ENCODE results near the gene SLC6A4. TPM values are rescaled to one million over a fixed set of nuclear protein-coding genes. Genes with fewer than 3 reads are reported as not detected.

The SLC6A4 gene
- polyA plus RNA-seq, 3 donors: not detected

DNA sequence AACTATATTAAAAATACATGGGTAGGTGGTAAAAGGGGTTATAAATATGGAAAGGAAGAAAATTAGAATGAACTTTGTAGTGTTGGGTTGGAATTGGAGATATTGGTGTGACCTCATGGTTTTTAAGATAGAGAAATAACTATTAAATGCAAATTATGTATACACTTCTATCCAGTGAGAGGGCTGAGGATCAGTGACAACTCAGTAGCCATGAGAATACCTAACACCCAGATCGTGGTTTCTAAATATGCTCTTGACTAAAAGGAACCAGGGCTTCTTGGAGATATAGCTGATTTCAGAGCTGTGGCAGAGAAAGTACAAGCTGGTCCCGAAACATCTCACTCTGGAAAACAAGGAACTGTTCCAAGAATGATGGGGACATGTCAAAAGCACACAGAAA, 44.4 kb downstream of the SLC6A4 start:
- Histone ChIP-seq H3K27ac (ENCODE audit: low read depth in 1 of 2, low read length in 2 of 2) (no peak overlapping the region), H3K27me3 (ENCODE audit: control insufficient read depth in 2 of 2, insufficient read depth in 2 of 2, low read length in 2 of 2) (peaks cover 2 to 6% of the 10 kb centered on the region in 2 donors), H2AFZ (ENCODE audit: insufficient read depth, low read depth, low read length, poor library complexity, severe bottlenecking) (no peak overlapping the region), H3K9me3 (replicated peaks in 1 of 2; ENCODE audit: control insufficient read depth in 1 of 2, insufficient read depth in 1 of 2, low read length in 2 of 2) (no peaks in the 10 kb centered on the region), H3K36me3 (replicated peaks in 1 of 2; ENCODE audit: control insufficient read depth in 1 of 2, insufficient read depth in 2 of 2, low read length in 2 of 2) (peaks cover 12 to 13% of the 10 kb centered on the region in 2 donors), H4K20me1 (ENCODE audit: insufficient read depth, low read length) (no peaks in the 10 kb centered on the region), H3K4me3 (replicated peaks in 1 of 3; ENCODE audit: low read depth in 2 of 3, low read length in 3 of 3) (no peak overlapping the region), H3K4me2 (replicated peaks; ENCODE audit: extremely low read depth, low read length, poor library complexity, severe bottlenecking) (no peak overlapping the region), H3K9ac (ENCODE audit: insufficient read depth, low read length, poor library complexity, severe bottlenecking) (no peak overlapping the region), H3K4me1 (ENCODE audit: control insufficient read depth in 1 of 2, insufficient read depth in 2 of 2, low read length in 2 of 2) (no peaks in the 10 kb centered on the region), H3K79me2 (ENCODE audit: insufficient read depth, low read length) (no peaks in the 10 kb centered on the region)
- H3K27me3 Mint-ChIP-seq (ENCODE audit: low read depth in 3 of 3): peaks cover 13 to 21% (median 14%) of the 10 kb centered on the region in 3 donors
- H3K9me3 Mint-ChIP-seq: peaks cover 0 to 2% (median 0%) of the 10 kb centered on the region in 7 donors
- TF ChIP-seq, protein P1, sequence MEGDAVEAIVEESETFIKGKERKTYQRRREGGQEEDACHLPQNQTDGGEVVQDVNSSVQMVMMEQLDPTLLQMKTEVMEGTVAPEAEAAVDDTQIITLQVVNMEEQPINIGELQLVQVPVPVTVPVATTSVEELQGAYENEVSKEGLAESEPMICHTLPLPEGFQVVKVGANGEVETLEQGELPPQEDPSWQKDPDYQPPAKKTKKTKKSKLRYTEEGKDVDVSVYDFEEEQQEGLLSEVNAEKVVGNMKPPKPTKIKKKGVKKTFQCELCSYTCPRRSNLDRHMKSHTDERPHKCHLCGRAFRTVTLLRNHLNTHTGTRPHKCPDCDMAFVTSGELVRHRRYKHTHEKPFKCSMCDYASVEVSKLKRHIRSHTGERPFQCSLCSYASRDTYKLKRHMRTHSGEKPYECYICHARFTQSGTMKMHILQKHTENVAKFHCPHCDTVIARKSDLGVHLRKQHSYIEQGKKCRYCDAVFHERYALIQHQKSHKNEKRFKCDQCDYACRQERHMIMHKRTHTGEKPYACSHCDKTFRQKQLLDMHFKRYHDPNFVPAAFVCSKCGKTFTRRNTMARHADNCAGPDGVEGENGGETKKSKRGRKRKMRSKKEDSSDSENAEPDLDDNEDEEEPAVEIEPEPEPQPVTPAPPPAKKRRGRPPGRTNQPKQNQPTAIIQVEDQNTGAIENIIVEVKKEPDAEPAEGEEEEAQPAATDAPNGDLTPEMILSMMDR (IDR thresholded peaks at IDR 0.05): no peak
- no peaks in the 10 kb centered on the region for H3K4me1 Mint-ChIP-seq
- DNase-seq: no peak
- no peak overlapping the region for H3K4me3 Mint-ChIP-seq
- H3K36me3 Mint-ChIP-seq: peaks cover 3 to 8% of the 10 kb centered on the region in 2 donors
- no peak overlapping the region for H3K27ac Mint-ChIP-seq
- intact Hi-C loops (cut with micrococcal nuclease): no loop called here
- 75% methylated on average over 1 of the region's 2 CpGs for whole genome bisulfite sequencing (ENCODE audit: insufficient coverage)

DNA sequence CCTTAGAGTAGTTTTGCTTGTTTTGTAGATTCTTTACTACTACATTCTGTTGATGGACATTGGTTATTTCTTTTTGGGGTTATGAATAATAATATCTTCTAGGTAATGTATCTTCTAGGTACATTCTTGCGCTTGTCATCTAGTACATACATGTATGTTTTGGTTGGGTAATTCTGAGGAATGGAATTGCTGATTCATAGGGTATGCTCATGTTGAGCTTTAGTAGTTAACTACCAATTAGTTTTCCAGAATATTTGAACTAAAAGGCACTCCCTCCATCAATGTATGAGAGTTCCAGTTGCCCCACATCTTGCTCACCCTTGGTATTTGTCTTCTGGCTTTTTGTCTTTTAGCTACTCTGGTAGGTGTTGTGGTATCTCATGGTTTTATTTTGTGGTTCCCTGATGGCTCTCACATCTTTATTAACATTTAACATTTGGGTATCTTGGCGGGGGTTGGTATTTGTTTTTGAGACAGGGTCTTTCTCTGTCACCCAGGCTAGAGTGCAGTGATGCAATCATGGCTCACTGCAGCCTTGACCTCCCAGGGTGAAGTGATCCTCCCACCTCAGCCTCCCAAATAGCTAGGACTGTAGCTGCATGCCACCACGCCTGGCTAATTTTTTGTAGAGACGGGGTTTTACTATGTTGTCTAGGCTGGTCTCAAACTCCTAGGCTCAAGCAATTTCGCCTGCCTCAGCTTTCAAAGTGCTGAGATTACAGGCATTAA, 47.1 kb downstream of the SLC6A4 start:
- H3K27ac Mint-ChIP-seq: no peak overlapping the region

More for the DNA sequence above, 47.1 kb downstream of the SLC6A4 start:
- H3K4me3 ChIP-seq (replicated peaks in 1 of 3; ENCODE audit: low read depth in 2 of 3, low read length in 3 of 3): no peak overlapping the region
- no CpG with 5 or more reads among the region's 5 CpGs for WGBS (ENCODE audit: insufficient coverage)
- H3K9me3 ChIP-seq (replicated peaks in 1 of 2; ENCODE audit: control insufficient read depth in 1 of 2, insufficient read depth in 1 of 2, low read length in 2 of 2): no peaks in the 10 kb centered on the region
- TF ChIP-seq, protein P1 (IDR thresholded peaks at IDR 0.05): no peak
- intact Hi-C loops (cut with micrococcal nuclease): loop anchor here in 1 of 2 donors (10.0 kb wide), 1 partner anchor 56 kb away; no protein-coding TSS in a partner anchor
- no peaks in the 10 kb centered on the region for H3K79me2 ChIP-seq (ENCODE audit: insufficient read depth, low read length)
- no peak overlapping the region for H3K4me2 ChIP-seq (replicated peaks; ENCODE audit: extremely low read depth, low read length, poor library complexity, severe bottlenecking)
- peaks cover 2 to 3% of the 10 kb centered on the region in 2 donors for H3K27me3 ChIP-seq (ENCODE audit: control insufficient read depth in 2 of 2, insufficient read depth in 2 of 2, low read length in 2 of 2)
- H2AFZ ChIP-seq (ENCODE audit: insufficient read depth, low read depth, low read length, poor library complexity, severe bottlenecking): no peak overlapping the region
- no peak for DNase-seq
- Mint-ChIP-seq H3K9me3 (peaks cover 0 to 2% (median 0%) of the 10 kb centered on the region in 7 donors), H3K27me3 (ENCODE audit: low read depth in 3 of 3) (peaks cover 10 to 12% (median 11%) of the 10 kb centered on the region in 3 donors), H3K4me3 (no peak overlapping the region), H3K36me3 (peaks cover 21 to 29% of the 10 kb centered on the region in 2 donors), H3K4me1 (no peaks in the 10 kb centered on the region)
- H3K27ac ChIP-seq (ENCODE audit: low read depth in 1 of 2, low read length in 2 of 2): no peak overlapping the region
- H4K20me1 ChIP-seq (ENCODE audit: insufficient read depth, low read length): no peaks in the 10 kb centered on the region
- H3K4me1 ChIP-seq (ENCODE audit: control insufficient read depth in 1 of 2, insufficient read depth in 2 of 2, low read length in 2 of 2): no peaks in the 10 kb centered on the region
- no peak overlapping the region for H3K9ac ChIP-seq (ENCODE audit: insufficient read depth, low read length, poor library complexity, severe bottlenecking)
- peaks cover 37 to 39% of the 10 kb centered on the region in 2 donors for H3K36me3 ChIP-seq (replicated peaks in 1 of 2; ENCODE audit: control insufficient read depth in 1 of 2, insufficient read depth in 2 of 2, low read length in 2 of 2)

All from CD14-positive monocyte (primary cell).